HG03565 (cell line): ENCODE results near the gene ABCA5.

Experiments used
- ATAC-seq: cut with Tn5 transposase; IDR thresholded peaks from one replicate; pipeline ENCODE4 v1.9.1; 2021; ENCODE audit warnings: mild to moderate bottlenecking, moderate library complexity; ENCODE audit not compliant: unreplicated experiment

Gene ABCA5

GRCh38 chr17:69327060-69327831, at the start of gene ABCA5:
Gene ABCA5 (minus strand): TSS chr17:69327133. CDS start chr17:69314415, 12,718 bp downstream.
- ATAC-seq = peak; percentile 95

- ATAC-seq = no peak
These were observed 48.3 kb upstream of the ABCA5 start for GRCh38 chr17:69375229-69375628.

- no peak for ATAC-seq
These were observed 46.1 kb upstream of the ABCA5 start for GRCh38 chr17:69373069-69373468.

DNA sequence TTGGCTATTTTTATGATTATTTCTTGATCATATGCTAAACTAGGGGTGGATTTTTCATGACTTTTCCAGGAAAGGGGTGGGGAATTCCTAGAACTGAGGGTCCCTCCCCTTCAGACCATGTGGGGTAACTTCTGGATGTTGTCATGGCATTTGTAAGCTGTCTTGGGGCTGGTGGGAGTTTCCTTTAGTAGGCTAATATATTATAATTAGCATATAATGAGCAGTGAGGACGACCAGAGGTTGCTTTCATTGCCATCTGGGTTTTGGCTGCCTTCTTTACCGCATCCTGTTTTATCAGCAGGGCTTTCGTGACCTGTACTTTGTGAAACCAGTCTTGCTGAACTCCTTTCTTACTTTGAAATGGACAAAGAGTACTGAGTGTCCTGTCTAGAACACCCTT, 40.4 kb upstream of the ABCA5 start:
- ATAC-seq = peak; percentile 94

GRCh38 chr17:69363488-69364210, 36.7 kb upstream of the ABCA5 start:
- ATAC-seq = no peak

DNA sequence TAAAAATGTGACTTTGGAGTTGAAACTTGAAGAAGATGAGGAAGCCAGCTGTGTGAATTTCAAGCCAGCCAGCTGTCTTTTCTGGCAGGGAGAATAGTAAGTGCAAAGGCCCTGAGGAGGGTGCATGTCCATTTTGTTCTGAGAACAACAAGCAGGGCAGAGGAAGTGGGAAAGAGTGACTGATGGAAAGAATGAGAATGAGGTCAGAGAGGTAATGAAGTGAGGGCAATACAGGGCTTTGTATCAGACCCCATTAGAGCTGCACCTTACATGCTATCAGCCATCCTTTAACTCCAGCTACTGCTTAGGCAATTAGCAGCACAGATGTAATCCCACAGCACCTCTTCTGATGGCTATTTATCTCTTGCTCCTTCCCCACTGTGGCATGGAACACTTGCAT, 34.2 kb upstream of the ABCA5 start:
- no peak for ATAC-seq

DNA sequence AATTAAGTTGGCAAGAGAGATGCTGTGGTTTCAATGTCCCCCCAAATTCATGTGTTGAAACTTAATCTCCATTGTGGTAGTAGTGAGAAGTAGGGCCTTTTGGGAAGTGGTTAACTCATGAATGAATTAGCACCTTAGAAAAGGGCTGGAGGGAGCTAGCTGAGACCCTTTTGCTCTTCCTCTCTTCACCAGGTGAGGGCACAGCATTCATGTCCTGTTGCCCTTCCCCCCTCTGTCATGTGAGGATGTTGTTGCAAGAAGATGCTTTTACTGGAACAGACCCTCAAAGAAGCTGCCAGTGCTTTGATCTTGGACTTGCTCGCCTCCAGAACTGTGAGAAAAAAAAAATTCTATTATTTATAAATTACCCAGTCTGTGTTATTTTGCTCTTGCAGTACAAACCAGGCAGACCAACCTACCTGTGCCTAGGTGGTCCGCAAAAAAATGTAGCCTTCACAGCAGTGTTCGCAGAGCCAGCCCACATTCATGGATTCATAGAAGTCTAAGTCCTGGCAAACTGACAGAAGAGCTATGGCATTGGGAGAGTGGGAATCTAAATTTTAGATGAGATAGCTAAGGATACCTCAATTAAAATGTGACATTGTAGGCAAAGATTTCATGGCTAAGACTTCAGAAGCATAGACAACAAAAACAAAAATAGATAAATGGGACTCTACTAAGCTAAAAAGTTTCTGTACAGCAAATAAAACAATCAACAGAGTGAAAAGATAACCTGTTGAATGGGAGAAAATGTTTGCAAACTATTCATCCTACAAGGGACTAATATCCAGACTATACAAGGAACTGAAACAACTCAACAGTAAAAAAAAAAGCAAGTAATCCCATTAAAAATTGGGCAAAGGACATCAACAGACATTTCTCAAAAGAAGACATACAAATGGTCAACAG, 32.0 kb upstream of the ABCA5 start:
- ATAC-seq = peak; percentile 53

DNA sequence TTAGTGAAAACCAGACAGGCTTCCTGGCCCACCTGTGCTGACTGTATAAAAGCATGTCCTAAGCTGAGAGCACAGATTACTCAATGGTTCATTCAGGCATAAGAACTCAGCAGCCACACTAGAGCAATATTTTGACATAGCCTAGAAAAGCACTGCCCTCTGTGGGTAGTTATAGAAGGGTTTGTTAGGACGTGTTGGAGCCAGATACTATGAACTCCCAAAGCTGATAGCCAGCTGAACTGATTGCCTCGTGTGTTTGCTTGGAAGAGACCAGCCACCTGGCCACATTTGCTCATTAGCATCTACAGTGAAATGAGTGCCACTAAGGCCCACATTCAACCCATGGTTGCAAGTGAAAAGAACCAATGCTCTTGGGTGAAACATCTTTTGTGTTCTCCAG, 30.8 kb upstream of the ABCA5 start:
- ATAC-seq = no peak

DNA sequence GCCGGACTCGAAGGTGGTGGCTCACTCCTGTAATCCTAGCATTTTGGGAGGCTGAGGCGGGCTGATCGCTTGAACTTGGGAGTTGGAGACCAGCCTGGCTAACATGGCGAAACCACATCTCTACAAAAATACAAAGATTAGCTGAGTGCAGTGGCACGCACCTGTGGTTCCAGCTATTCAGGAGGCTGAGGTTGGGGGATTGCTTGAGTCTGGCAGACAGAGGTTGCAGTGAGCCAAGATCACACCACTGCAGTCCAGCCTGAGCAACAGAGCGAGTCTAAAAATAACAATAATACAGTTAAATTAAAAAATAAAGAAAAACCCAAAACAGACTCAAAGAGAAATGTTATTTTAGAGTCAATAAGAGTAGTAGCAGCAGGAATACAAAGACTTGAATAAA, 29.7 kb upstream of the ABCA5 start:
- no peak for ATAC-seq

GRCh38 chr17:69350911-69351310, 24.0 kb upstream of the ABCA5 start:
- ATAC-seq = no peak

DNA sequence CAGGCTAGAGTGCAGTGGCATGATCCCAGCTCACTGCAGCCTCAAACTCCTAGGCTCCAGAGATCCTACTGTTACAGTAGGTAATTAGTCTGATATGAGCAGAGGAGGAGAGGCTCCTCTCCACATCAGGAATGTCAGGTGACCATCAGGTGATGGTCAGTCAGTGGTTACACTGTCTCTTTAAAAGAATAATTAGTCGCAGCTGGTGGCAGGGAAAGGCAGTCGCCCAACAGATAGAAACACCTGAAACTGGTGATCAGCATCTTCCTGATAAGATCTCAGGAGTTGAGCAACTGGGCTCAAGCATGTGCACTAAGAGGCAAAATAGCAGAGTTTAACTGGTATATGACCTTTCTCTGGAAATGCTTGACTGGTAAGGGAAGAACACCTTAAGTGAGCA, 21.5 kb upstream of the ABCA5 start:
- ATAC-seq = no peak

- no peak for ATAC-seq
These were observed 19.8 kb upstream of the ABCA5 start for GRCh38 chr17:69346766-69347165.

DNA sequence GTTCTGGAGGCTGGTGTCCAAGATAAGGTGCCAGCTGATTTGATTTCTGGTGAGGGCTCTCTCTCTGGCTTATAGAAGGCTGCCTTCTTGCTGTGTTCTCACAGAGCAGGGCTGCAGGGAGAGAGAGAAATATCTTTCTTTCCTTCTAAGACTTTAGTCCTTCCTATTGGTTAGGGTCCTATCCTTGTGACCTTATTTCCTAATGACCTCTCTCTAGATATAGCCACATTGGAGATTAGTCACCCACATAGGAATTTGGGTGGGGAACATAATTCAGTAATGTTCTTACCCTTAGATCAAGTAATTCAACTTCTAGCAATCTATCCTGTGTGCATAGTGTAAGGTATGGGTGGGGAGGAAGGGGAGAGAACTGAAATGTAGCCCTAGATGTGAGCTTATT, 18.0 kb upstream of the ABCA5 start:
- ATAC-seq = no peak

DNA sequence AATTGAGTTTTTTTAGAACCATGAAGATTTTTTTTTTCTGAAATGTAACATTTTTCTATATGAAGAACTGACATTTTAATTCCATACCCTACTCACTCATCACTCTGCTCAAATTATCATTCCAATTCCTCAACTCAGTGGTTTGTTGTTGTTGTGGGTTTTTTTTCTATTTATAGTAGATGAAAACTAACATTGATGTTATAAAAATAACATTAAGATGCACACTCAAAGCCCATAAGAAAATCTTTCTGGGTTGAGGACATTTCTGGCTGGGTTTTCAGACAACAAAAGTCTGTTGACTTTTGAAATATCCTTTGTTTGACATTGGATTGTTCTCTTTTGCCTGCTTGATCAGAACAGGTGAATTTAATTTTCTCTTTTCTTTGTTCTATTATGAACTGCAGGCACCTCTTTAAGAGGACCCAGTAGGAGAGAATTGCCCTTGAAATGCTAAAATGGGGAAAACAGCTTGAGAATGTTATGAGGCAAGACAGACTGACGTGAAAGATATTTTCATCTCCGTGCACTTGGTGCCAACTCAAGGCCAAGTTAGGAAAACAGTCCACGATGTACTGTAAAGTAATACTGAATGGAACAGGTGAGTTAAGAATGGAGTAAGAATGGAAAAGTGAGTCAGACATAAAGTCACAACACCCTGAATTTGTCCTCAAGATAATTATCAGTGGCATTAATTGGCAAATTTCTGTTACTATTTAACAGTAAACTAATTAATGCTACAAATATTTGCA, 16.1 kb upstream of the ABCA5 start:
- ATAC-seq = no peak

- ATAC-seq = no peak
These were observed 13.0 kb upstream of the ABCA5 start for GRCh38 chr17:69339937-69340336.

GRCh38 chr17:69336996-69337395, 10.1 kb upstream of the ABCA5 start:
- ATAC-seq = no peak

DNA sequence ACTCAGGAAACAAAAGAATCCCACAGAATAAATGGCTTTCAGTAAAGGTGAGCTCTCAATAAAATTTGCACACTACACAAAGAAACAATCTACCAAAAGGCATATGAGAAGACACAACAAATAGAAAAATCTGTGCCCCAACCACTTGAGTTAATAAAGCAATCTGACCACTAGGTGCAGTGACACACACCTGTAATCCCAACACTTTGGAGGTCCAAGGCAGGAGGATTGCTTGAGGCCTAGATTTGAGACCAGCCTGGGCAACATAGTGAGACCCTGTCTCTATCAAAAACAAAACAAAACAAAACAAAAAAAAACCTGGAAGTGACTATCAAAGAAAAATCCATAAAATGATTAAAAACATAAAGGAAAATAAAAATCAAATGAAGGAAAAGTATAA, 9.6 kb upstream of the ABCA5 start:
- no peak for ATAC-seq

- ATAC-seq = no peak
These were observed 8.1 kb upstream of the ABCA5 start for GRCh38 chr17:69335058-69335457.

- ATAC-seq = no peak
These were observed 6.6 kb upstream of the ABCA5 start for GRCh38 chr17:69333561-69333960.

GRCh38 chr17:69331756-69332155, 4.8 kb upstream of the ABCA5 start:
- no peak for ATAC-seq
